H9 (cell line): ENCODE data around the gene KIF26A. TPM values are rescaled to one million over a fixed set of nuclear protein-coding genes. Genes with fewer than 3 reads are reported as not detected.

Experiments used
- DNase-seq: peaks from one replicate; pipeline ENCODE4 v3.0.0-alpha.2; 2017
- H2AFZ ChIP-seq: one replicate; pipeline ENCODE4 v1.6.1; 2013; ENCODE audit warnings: mild to moderate bottlenecking, low read length, control low read depth, moderate library complexity
- H2AK5ac ChIP-seq: 2 replicates; pipeline ENCODE4 v1.6.1; 2013; ENCODE audit warnings: low read length, control low read depth, mixed read lengths; ENCODE audit not compliant: insufficient read length
- H2BK120ac ChIP-seq: one replicate; pipeline ENCODE4 v1.6.1; 2013; ENCODE audit warnings: low read depth, mild to moderate bottlenecking, low read length, control low read depth, inconsistent platforms; ENCODE audit not compliant: poor library complexity, severe bottlenecking
- H2BK12ac ChIP-seq: 2 replicates; pipeline ENCODE4 v1.6.1; 2013; ENCODE audit warnings: low read length, control low read depth, mixed read lengths, low read depth; ENCODE audit not compliant: insufficient read length
- H2BK15ac ChIP-seq: 2 replicates; pipeline ENCODE4 v1.6.1; 2013; ENCODE audit warnings: low read depth, low read length, control low read depth
- H2BK20ac ChIP-seq: one replicate; pipeline ENCODE4 v1.6.1; 2013; ENCODE audit warnings: low read depth, mild to moderate bottlenecking, low read length, control low read depth, inconsistent platforms; ENCODE audit not compliant: poor library complexity, severe bottlenecking
- H2BK5ac ChIP-seq: 2 replicates; pipeline ENCODE4 v1.6.1; 2013; ENCODE audit warnings: low read length, control low read depth, mixed read lengths; ENCODE audit not compliant: insufficient read length
- H3K14ac ChIP-seq: 2 replicates; pipeline ENCODE4 v1.6.1; 2013; ENCODE audit warnings: low read length, control low read depth; ENCODE audit not compliant: insufficient read depth
- H3K18ac ChIP-seq: 2 replicates; pipeline ENCODE4 v1.6.1; 2013; ENCODE audit warnings: low read depth, mild to moderate bottlenecking, mixed read lengths, low read length, control low read depth; ENCODE audit not compliant: insufficient read length
- H3K23ac ChIP-seq: 2 replicates; pipeline ENCODE4 v1.6.1; 2013; ENCODE audit warnings: low read length, control low read depth, mixed read lengths, low read depth; ENCODE audit not compliant: insufficient read length
- H3K23me2 ChIP-seq: 2 replicates; pipeline ENCODE4 v1.6.1; 2013; ENCODE audit warnings: low read depth, mild to moderate bottlenecking, mixed read lengths, low read length, control low read depth; ENCODE audit not compliant: insufficient read length, poor library complexity, severe bottlenecking
- H3K27ac ChIP-seq: 2 replicates; pipeline ENCODE4 v1.5.1; 2013; ENCODE audit warnings: low read length, control low read depth, mixed read lengths, low read depth; ENCODE audit not compliant: insufficient read length
- H3K27me3 ChIP-seq: 2 replicates; pipeline ENCODE4 v1.6.1; 2013; ENCODE audit warnings: low read length, control low read depth, inconsistent platforms; ENCODE audit not compliant: insufficient read depth
- H3K4ac ChIP-seq: 2 replicates; pipeline ENCODE4 v1.6.1; 2013; ENCODE audit warnings: low read depth, mild to moderate bottlenecking, control low read depth, inconsistent platforms, low read length, moderate library complexity
- H3K4me1 ChIP-seq: 2 replicates; pipeline ENCODE4 v1.6.1; 2013; ENCODE audit warnings: low read length, control low read depth, inconsistent platforms; ENCODE audit not compliant: insufficient read depth
- H3K4me2 ChIP-seq: 2 replicates; pipeline ENCODE4 v1.6.1; 2013; ENCODE audit warnings: low read length, control low read depth, mixed read lengths; ENCODE audit not compliant: insufficient read length, insufficient read depth
- H3K56ac ChIP-seq: 2 replicates; pipeline ENCODE4 v1.6.1; 2013; ENCODE audit warnings: low read depth, mild to moderate bottlenecking, mixed read lengths, low read length, control low read depth; ENCODE audit not compliant: insufficient read length
- H3K79me1 ChIP-seq: 2 replicates; pipeline ENCODE4 v1.6.1; 2013; ENCODE audit warnings: low read depth, mild to moderate bottlenecking, moderate library complexity, low read length, control low read depth, inconsistent platforms; ENCODE audit not compliant: insufficient read depth, poor library complexity, severe bottlenecking
- H3K79me2 ChIP-seq: 2 replicates; pipeline ENCODE4 v1.6.1; 2013; ENCODE audit warnings: low read length, control low read depth, inconsistent platforms; ENCODE audit not compliant: insufficient read depth
- H3K9ac ChIP-seq: 2 replicates; pipeline ENCODE4 v1.6.1; 2013; ENCODE audit warnings: low read length, control low read depth, mixed read lengths; ENCODE audit not compliant: insufficient read length; ENCODE audit errors: extremely low read depth
- H3K9me3 ChIP-seq: one replicate; pipeline ENCODE4 v1.6.1; 2013; ENCODE audit warnings: low read depth, low read length, inconsistent platforms; ENCODE audit not compliant: control insufficient read depth
- H3T11ph ChIP-seq: one replicate; pipeline ENCODE4 v1.6.1; 2013; ENCODE audit warnings: mild to moderate bottlenecking, low read length, control low read depth, inconsistent platforms
- H4K20me1 ChIP-seq: one replicate; pipeline ENCODE4 v1.6.1; 2013; ENCODE audit not compliant: control insufficient read depth, insufficient read length, insufficient read depth
- H4K5ac ChIP-seq: 2 replicates; pipeline ENCODE4 v1.6.1; 2013; ENCODE audit warnings: low read depth, mild to moderate bottlenecking, mixed read lengths, low read length, control low read depth; ENCODE audit not compliant: insufficient read length
- H4K8ac ChIP-seq: replicated peaks from 2 replicates; pipeline ENCODE4 v1.6.1; 2013; ENCODE audit warnings: low read length, control low read depth, mixed read lengths, low read depth; ENCODE audit not compliant: insufficient read length
- H4K91ac ChIP-seq: 2 replicates; pipeline ENCODE4 v1.6.1; 2013; ENCODE audit warnings: low read depth, mild to moderate bottlenecking, moderate library complexity, mixed read lengths, low read length, control low read depth; ENCODE audit not compliant: insufficient read length
- H3K27ac Mint-ChIP-seq, 3 experiments: 2 replicates in 2 of 3; 3 replicates in 1 of 3; pipeline ENCODE4 v1.8.0; 2020 to 2021; ENCODE audit warnings: mixed read lengths in 3 of 3, mild to moderate bottlenecking in 1 of 3, moderate library complexity in 1 of 3
- H3K27me3 Mint-ChIP-seq: 2 replicates; pipeline ENCODE4 v1.8.0; 2021; ENCODE audit warnings: low read depth, mild to moderate bottlenecking, moderate library complexity, mixed read lengths
- H3K36me3 Mint-ChIP-seq, 3 experiments: 2 replicates in 2 of 3; 3 replicates in 1 of 3; pipeline ENCODE4 v1.8.0; 2020 to 2021; ENCODE audit warnings: low read depth in 3 of 3, mixed read lengths in 3 of 3; ENCODE audit not compliant: insufficient read depth in 1 of 3
- H3K4me1 Mint-ChIP-seq, 2 experiments: 2 replicates each; pipeline ENCODE4 v1.8.0; 2020; ENCODE audit warnings: mixed read lengths in 2 of 2
- H3K4me3 Mint-ChIP-seq, 2 experiments: 2 replicates in 1 of 2; 3 replicates in 1 of 2; pipeline ENCODE4 v1.8.0; 2020 to 2021; ENCODE audit warnings: mild to moderate bottlenecking in 2 of 2, mixed read lengths in 2 of 2, moderate library complexity in 1 of 2
- H3K9me3 Mint-ChIP-seq, 2 experiments: 2 replicates in 1 of 2; 3 replicates in 1 of 2; pipeline ENCODE4 v1.8.0; 2020; ENCODE audit warnings: mild to moderate bottlenecking in 2 of 2, mixed read lengths in 2 of 2, moderate library complexity in 1 of 2
- WGBS: extraction: QIAGEN DNeasy Blood & Tissue Kit; methylation state at CpG from one replicate; pipeline ENCODE4 v1.1.7; 2013; ENCODE audit warnings: missing lambda C conversion rate, low lambda C conversion rate, mixed read lengths; ENCODE audit not compliant: insufficient read length; ENCODE audit errors: extremely low coverage; 5-methylcytosine and 5-hydroxymethylcytosine counted together
- total RNA-seq: library from RNA; stranded (reverse); gene quantifications from 2 replicates; pipeline ENCODE4 v1.2.1, GENCODE V29; 2021
- TF ChIP-seq, protein P1 (sequence below): fragments of 200-600 bp; sonication (generic); conservative IDR thresholded peaks from 3 replicates; pipeline ENCODE4 v1.8.0; 2021; ENCODE audit warnings: antibody characterized with exemption, mild to moderate bottlenecking

KIF26A gene
- total RNA-seq, 1 experiment from 2014 or later = 44.2 TPM

DNA sequence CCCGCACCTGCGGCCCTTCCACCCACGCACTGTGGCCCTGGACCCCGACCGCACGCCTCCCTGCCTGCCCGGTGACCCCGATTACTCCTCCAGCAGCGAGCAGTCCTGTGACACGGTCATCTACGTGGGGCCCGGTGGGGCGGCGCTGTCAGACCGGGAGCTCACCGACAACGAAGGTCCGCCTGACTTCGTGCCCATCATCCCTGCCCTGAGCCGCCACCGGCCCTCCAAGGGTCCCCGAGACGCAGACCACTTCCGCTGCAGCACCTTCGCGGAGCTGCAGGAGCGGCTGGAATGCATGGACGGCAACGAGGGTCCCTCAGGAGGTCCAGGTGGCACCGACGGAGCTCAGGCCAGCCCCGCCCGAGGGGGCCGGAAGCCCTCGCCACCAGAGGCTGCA is 36.7 kb downstream of the KIF26A start:
- Histone ChIP-seq H3K79me2 (no peaks in the 10 kb centered on the region), H4K5ac (no peak overlapping the region), H2BK20ac (no peak overlapping the region), H3K4me1 (peaks cover 2% of the 10 kb centered on the region; the same call in 1 of the 2 replicates), H3K23me2 (no peaks in the 10 kb centered on the region), H3K56ac (no peak overlapping the region), H2BK12ac (no peak overlapping the region), H3T11ph (no peak overlapping the region), H3K27me3 (no peaks in the 10 kb centered on the region), H2BK15ac (no peak overlapping the region), H4K91ac (no peak overlapping the region), H2AK5ac (no peak overlapping the region), H2BK5ac (no peak overlapping the region), H3K9ac (no peak overlapping the region), H3K9me3 (no peaks in the 10 kb centered on the region), H3K23ac (no peak overlapping the region), H2AFZ (no peak overlapping the region), H3K27ac (no peak overlapping the region), H4K8ac (no peak overlapping the region), H3K4ac (no peak overlapping the region), H3K14ac (no peak overlapping the region), H4K20me1 (no peaks in the 10 kb centered on the region), H3K18ac (no peak overlapping the region), H2BK120ac (no peak overlapping the region), H3K79me1 (no peaks in the 10 kb centered on the region), H3K4me2 (no peak overlapping the region)
- TF ChIP-seq, protein P1, sequence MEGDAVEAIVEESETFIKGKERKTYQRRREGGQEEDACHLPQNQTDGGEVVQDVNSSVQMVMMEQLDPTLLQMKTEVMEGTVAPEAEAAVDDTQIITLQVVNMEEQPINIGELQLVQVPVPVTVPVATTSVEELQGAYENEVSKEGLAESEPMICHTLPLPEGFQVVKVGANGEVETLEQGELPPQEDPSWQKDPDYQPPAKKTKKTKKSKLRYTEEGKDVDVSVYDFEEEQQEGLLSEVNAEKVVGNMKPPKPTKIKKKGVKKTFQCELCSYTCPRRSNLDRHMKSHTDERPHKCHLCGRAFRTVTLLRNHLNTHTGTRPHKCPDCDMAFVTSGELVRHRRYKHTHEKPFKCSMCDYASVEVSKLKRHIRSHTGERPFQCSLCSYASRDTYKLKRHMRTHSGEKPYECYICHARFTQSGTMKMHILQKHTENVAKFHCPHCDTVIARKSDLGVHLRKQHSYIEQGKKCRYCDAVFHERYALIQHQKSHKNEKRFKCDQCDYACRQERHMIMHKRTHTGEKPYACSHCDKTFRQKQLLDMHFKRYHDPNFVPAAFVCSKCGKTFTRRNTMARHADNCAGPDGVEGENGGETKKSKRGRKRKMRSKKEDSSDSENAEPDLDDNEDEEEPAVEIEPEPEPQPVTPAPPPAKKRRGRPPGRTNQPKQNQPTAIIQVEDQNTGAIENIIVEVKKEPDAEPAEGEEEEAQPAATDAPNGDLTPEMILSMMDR = no peak
- H3K9me3 Mint-ChIP-seq = no peaks in the 10 kb centered on the region
- H3K4me3 Mint-ChIP-seq = no peak overlapping the region
- peaks cover 12 to 17% of the 10 kb centered on the region in 2 experiments for H3K4me1 Mint-ChIP-seq
- no peak for DNase-seq
- H3K27ac Mint-ChIP-seq = no peak overlapping the region
- WGBS = no CpG with 5 or more reads among the region's 35 CpGs
- H3K27me3 Mint-ChIP-seq = no peaks in the 10 kb centered on the region; the same call in 1 of the 2 replicates
- peaks cover 2 to 13% (median 7%) of the 10 kb centered on the region in 3 experiments; a peak in 4 of 7 replicates for H3K36me3 Mint-ChIP-seq
